GM12875 (cell line): ENCODE data around the gene PCDHGA10.

Experiments used
- H3K4me3 ChIP-seq: one replicate; pipeline ENCODE4 v1.5.1; 2011; ENCODE audit warnings: low read depth, low read length, control low read depth
- CTCF ChIP-seq: IDR thresholded peaks from 2 replicates; pipeline ENCODE4 v1.5.1; 2011; ENCODE audit warnings: low read depth, mild to moderate bottlenecking, control low read depth, inconsistent platforms, low read length, moderate library complexity, borderline replicate concordance; ENCODE audit not compliant: insufficient read depth

The PCDHGA10 gene

GRCh38 chr5:141434006-141434405 is 21.2 kb downstream of the PCDHGA10 start:
- H3K4me3 ChIP-seq, result no peak overlapping the region
- no peak for TF ChIP-seq CTCF

GRCh38 chr5:141437221-141437620 is 24.4 kb downstream of the PCDHGA10 start:
- no peak for TF ChIP-seq CTCF

GRCh38 chr5:141439411-141440141 is 26.8 kb downstream of the PCDHGA10 start:
- no peak for TF ChIP-seq CTCF
- no peak overlapping the region for H3K4me3 ChIP-seq

More at GRCh38 chr5:141437221-141437620, 24.4 kb downstream of the PCDHGA10 start:
- H3K4me3 ChIP-seq, result no peak overlapping the region

GRCh38 chr5:141440341-141440740 is 27.6 kb downstream of the PCDHGA10 start:
- H3K4me3 ChIP-seq, result no peak overlapping the region
- TF ChIP-seq CTCF, result no peak

GRCh38 chr5:141441571-141442170 is 28.9 kb downstream of the PCDHGA10 start:
- TF ChIP-seq CTCF, result no peak
- H3K4me3 ChIP-seq, result no peak overlapping the region

GRCh38 chr5:141465351-141465750 is 52.6 kb downstream of the PCDHGA10 start:
- no peak overlapping the region for H3K4me3 ChIP-seq
- TF ChIP-seq CTCF, result no peak
